H1 (cell line): Measurements from ENCODE around the gene RAB24.

ENCODE experiments used
- ASH2L ChIP-seq: fragments of 200-600, 300-600 bp; sonication (generic); IDR thresholded peaks from one replicate; pipeline ENCODE4 v1.7.1; 2017; ENCODE audit warnings: low read length
- ATF3 ChIP-seq: IDR thresholded peaks from 2 replicates; pipeline ENCODE4 v1.6.1; 2011; ENCODE audit warnings: low read depth, mild to moderate bottlenecking, low read length; ENCODE audit not compliant: insufficient read depth
- BACH1 ChIP-seq: IDR thresholded peaks from 2 replicates; pipeline ENCODE4 v1.6.1; 2012; ENCODE audit warnings: low read length, improper control_type of control experiment
- CHD2 ChIP-seq: IDR thresholded peaks from 2 replicates; pipeline ENCODE4 v1.6.1; 2012; ENCODE audit warnings: low read length, improper control_type of control experiment
- CTCF ChIP-seq, 3 experiments: IDR thresholded peaks; 1 replicate in 2 of 3; 2 replicates in 1 of 3; pipeline versions ENCODE4 v1.5.1 to v1.6.1; 2011; ENCODE audit warnings: low read length in 3 of 3, mild to moderate bottlenecking in 3 of 3, inconsistent platforms in 2 of 3, low read depth in 1 of 3, moderate library complexity in 1 of 3; ENCODE audit not compliant: insufficient read depth in 1 of 3; ENCODE audit errors: control extremely low read depth in 1 of 3
- MAX ChIP-seq: IDR thresholded peaks from 2 replicates; pipeline ENCODE4 v1.6.1; 2012; ENCODE audit warnings: inconsistent platforms
- RAD21 ChIP-seq, 2 experiments: IDR thresholded peaks in 1 of 2; conservative IDR thresholded peaks in 1 of 2; 2 replicates each; pipeline ENCODE4 v1.6.1; 2011; ENCODE audit warnings: low read depth in 2 of 2, low read length in 2 of 2, improper control_type of control experiment in 1 of 2, inconsistent platforms in 1 of 2, mild to moderate bottlenecking in 1 of 2, moderate library complexity in 1 of 2
- RFX5 ChIP-seq: IDR thresholded peaks from 2 replicates; pipeline ENCODE4 v1.6.1; 2011; ENCODE audit warnings: low read depth, low read length, improper control_type of control experiment, borderline replicate concordance
- TCF12 ChIP-seq: IDR thresholded peaks from 2 replicates; pipeline ENCODE4 v1.6.1; 2011; ENCODE audit warnings: low read depth, mild to moderate bottlenecking, low read length

- TF ChIP-seq CTCF (IDR thresholded peaks at IDR 0.05; ENCODE audit: control extremely low read depth in 1 of 3, insufficient read depth in 1 of 3, low read depth in 1 of 3, low read length in 3 of 3) (no peak), RFX5 (no peak), ASH2L (no peak), ATF3 (no peak), RAD21 (IDR thresholded peaks at IDR 0.05 in 1 of 2, conservative IDR thresholded peaks at IDR 0.05 in 1 of 2; ENCODE audit: low read depth in 2 of 2, low read length in 2 of 2) (no peak), BACH1 (no peak), MAX (no peak), TCF12 (no peak), CHD2 (no peak)
Measured at GRCh38 chr5:177253252-177253651, 50.3 kb downstream of the RAB24 start.
